ENCODE measurements around the gene TMEM54. TPM values are rescaled to one million over a fixed set of nuclear protein-coding genes. Genes with fewer than 3 reads are reported as not detected.
"Not testable (repeated sequence)": the region's sequence is repeated elsewhere in the genome, so short reads cannot be mapped to it uniquely, and the experiment has no call there.

The TMEM54 gene
- total RNA-seq, 4 donors from 2014 or later: 32.6 to 158 (median 101) TPM

DNA sequence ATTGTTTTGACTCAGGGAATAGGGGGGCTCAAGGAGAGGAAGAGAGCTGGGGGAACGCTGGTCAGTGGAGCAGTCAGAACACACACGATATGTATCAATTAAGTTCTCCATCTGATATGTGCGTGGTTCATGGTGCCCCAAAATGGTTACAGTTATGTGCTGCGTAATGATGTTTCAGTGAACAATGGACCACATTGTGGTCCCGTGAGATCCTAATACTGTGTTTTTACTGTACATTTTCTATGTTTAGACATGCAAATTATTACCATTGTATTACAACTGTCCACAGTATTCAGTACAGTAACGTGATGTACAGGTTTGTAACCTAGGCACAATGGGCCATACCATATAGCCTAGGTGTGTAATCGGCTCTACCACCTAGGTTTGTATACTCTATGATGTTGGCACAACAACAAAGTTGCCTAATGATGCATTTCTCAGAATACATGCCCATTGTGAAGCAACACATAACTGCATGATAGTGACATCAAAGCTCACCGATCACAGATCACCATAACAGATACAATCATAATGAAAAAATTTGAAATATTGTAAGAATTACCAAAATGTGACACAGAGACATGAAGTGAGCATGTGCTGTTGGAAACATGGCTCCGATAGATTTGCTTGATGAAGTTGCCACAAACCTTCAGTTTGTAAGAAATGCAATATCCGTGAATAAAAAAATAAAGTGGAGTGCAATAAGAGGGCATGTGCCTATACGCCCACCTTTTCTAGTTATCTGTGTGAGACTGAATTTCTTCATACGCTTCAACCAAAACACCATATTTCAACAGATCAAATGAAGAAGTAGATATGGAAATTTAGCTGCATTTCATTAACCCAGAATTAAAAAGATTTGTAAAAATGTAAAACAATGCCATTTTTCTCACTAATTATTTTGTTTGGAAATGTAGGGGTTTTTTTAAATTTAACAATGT lies 14.8 kb upstream of the TMEM54 start:
- WGBS, 2 donors: 91 to 93% methylated on average over 12 of the region's 12 CpGs
- TF ChIP-seq, protein P1, sequence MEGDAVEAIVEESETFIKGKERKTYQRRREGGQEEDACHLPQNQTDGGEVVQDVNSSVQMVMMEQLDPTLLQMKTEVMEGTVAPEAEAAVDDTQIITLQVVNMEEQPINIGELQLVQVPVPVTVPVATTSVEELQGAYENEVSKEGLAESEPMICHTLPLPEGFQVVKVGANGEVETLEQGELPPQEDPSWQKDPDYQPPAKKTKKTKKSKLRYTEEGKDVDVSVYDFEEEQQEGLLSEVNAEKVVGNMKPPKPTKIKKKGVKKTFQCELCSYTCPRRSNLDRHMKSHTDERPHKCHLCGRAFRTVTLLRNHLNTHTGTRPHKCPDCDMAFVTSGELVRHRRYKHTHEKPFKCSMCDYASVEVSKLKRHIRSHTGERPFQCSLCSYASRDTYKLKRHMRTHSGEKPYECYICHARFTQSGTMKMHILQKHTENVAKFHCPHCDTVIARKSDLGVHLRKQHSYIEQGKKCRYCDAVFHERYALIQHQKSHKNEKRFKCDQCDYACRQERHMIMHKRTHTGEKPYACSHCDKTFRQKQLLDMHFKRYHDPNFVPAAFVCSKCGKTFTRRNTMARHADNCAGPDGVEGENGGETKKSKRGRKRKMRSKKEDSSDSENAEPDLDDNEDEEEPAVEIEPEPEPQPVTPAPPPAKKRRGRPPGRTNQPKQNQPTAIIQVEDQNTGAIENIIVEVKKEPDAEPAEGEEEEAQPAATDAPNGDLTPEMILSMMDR (IDR thresholded peaks at IDR 0.05): no peak
- TF ChIP-seq POLR2A (IDR thresholded peaks at IDR 0.05): no peak
- no peak for DNase-seq

DNA sequence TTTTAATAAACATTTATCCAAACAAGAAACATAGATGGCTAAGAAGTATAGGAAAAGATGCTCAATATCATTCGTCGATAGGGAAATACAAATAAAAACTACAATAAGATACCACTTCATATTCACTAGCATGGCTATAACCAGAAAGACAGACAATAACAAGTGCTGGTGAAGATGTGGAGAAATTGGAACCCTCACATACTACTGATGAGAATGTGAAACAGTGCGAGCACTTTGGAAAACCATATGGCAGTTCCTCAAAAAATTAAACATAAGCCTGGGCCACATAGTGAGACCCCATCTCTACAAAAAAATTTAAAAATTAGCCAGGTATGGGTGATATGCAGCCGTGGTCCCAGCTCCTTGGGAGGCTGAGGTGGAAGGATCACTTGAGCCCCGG lies 9.1 kb upstream of the TMEM54 start:
- DNase-seq: no peak
- Histone ChIP-seq H3K9me3 (no peaks in the 10 kb centered on the region), H3K36me3 (no peaks in the 10 kb centered on the region), H3K4me1 (peaks cover 0 to 8% of the 10 kb centered on the region in 2 donors), H3K4me3 (replicated peaks in 1 of 3) (no peak overlapping the region), H3K27ac (no peak overlapping the region), H3K27me3 (no peaks in the 10 kb centered on the region)
- WGBS, 2 donors: 92 to 93% methylated on average over 5 of the region's 5 CpGs
- TF ChIP-seq, protein P1 (IDR thresholded peaks at IDR 0.05): no peak
- no peak for TF ChIP-seq POLR2A (IDR thresholded peaks at IDR 0.05)
- intact Hi-C loops (cut with DNase I): no loop called here

More for the DNA sequence above, 14.8 kb upstream of the TMEM54 start:
- Histone ChIP-seq H3K27ac (no peak overlapping the region), H3K27me3 (no peaks in the 10 kb centered on the region), H3K36me3 (no peaks in the 10 kb centered on the region), H3K9me3 (no peaks in the 10 kb centered on the region), H3K4me3 (replicated peaks in 1 of 3) (no peak overlapping the region), H3K4me1 (no peaks in the 10 kb centered on the region)
- intact Hi-C loops (cut with DNase I): no loop called here

DNA sequence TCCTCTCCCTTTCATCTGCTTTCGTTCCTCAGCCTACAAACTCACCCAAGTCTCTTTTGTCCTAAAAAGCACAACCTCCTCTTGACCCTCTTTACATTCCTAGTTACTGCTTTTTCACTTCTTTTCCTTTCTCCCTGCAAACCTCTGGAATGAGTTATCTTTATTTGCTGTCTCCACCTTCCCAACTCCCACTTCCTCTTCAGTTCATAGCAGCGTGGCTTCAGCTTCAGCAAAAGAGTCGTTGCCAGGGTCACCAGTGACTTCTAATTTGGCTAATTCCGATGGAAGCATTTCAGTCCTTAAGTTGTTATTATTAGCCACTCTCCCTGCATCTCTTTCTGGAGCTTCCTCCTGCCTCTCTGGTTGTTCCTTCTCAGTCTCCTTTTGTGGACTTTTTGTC lies 6.2 kb upstream of the TMEM54 start:
- Histone ChIP-seq H3K4me3 (replicated peaks in 1 of 3) (no peak overlapping the region), H3K9me3 (no peaks in the 10 kb centered on the region), H3K27me3 (no peaks in the 10 kb centered on the region), H3K27ac (no peak overlapping the region), H3K4me1 (peaks cover 0 to 8% of the 10 kb centered on the region in 2 donors), H3K36me3 (no peaks in the 10 kb centered on the region)
- no peak for TF ChIP-seq POLR2A (IDR thresholded peaks at IDR 0.05)
- TF ChIP-seq, protein P1 (IDR thresholded peaks at IDR 0.05): no peak
- intact Hi-C loops (cut with DNase I): no loop called here
- WGBS, 2 donors: 8 to 13% methylated on average over 4 of the region's 4 CpGs
- DNase-seq: peak; percentile 67

DNA sequence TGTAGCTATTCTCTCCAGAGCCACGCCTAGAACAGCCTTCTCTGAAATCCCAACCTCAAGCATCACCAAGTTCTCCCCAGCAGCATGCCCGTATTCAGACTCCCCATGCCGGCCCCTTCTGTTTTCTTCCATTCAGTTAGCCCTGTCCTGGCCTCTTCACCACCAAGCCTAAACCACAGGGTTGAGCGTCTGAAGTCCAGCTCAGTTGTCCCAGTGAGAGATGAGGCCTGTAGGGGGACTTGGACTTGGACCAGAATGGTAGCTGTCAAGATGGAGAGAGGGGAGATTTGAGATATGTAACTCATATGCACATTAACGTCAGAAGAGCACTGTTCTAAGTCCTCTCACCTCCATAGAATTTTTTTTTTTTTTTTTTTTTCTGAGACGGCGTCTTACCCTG lies 5.5 kb upstream of the TMEM54 start:
- 84% methylated on average over 7 of the region's 7 CpGs for WGBS, 2 donors
- no peak overlapping the region for H3K27ac ChIP-seq
- no peak for TF ChIP-seq POLR2A (IDR thresholded peaks at IDR 0.05)
- TF ChIP-seq, protein P1 (IDR thresholded peaks at IDR 0.05): no peak

DNA sequence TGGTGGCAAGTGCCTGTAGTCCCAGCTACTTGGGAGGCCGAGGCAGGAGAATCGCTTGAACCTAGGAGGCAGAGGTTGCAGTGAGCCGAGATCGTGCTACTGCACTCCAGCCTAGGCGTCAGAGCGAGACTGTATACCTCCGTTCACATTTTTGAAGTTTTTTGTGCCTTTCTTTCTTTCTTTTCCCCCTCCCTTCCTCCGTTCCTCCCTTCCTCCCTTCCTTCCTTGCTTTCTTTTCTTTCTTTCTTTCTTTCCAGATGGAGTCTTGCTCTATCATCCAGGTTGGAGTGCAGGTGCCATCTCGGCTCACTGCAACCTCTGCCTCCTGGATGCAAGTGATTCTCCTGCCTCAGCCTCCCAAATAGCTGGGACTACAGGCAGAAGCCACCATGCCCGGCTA lies 4.4 kb upstream of the TMEM54 start:
- H3K9me3 ChIP-seq; H3K27ac ChIP-seq; H3K27me3 ChIP-seq; intact Hi-C loops (cut with DNase I); H3K36me3 ChIP-seq; DNase-seq; H3K4me3 ChIP-seq (replicated peaks in 1 of 3): not testable (repeated sequence)
- 80 to 82% methylated on average over 10 of the region's 10 CpGs for WGBS, 2 donors
- peaks cover 8 to 12% of the 10 kb centered on the region in 2 donors for H3K4me1 ChIP-seq

More for the DNA sequence above, 5.5 kb upstream of the TMEM54 start:
- Histone ChIP-seq H3K27me3 (no peaks in the 10 kb centered on the region), H3K36me3 (no peaks in the 10 kb centered on the region), H3K4me1 (peaks cover 3 to 8% of the 10 kb centered on the region in 2 donors), H3K4me3 (replicated peaks in 1 of 3) (no peak overlapping the region), H3K9me3 (no peaks in the 10 kb centered on the region)
- DNase-seq: no peak
- intact Hi-C loops (cut with DNase I): no loop called here
